Fibroblast of lung (primary cell): ENCODE measurements around the gene TENT5A.

ENCODE experiments used
- CTCF ChIP-seq, 2 donors: IDR thresholded peaks in 1 of 2; conservative IDR thresholded peaks in 1 of 2; 1 replicate in 1 of 2; 2 replicates in 1 of 2; pipeline ENCODE4 v1.5.1; 2011 to 2012; ENCODE audit warnings: low read length in 2 of 2, control low read depth in 1 of 2, inconsistent platforms in 1 of 2, low read depth in 1 of 2, mild to moderate bottlenecking in 1 of 2
- EZH2 ChIP-seq: IDR thresholded peaks from 2 replicates; pipeline ENCODE4 v1.5.1; 2012; ENCODE audit warnings: low read length, control low read depth, mild to moderate bottlenecking; ENCODE audit errors: missing control alignments

- TF ChIP-seq CTCF (conservative IDR thresholded peaks at IDR 0.05 in 1 of 2, IDR thresholded peaks at IDR 0.05 in 1 of 2; ENCODE audit: low read depth in 1 of 2, low read length in 2 of 2) (no peak), EZH2 (no peak)
Observed at GRCh38 chr6:81790034-81790433, 37.6 kb upstream of the TENT5A start.
